Measurements from ENCODE around the gene VSIG4. TPM values are rescaled to one million over a fixed set of nuclear protein-coding genes. Genes with fewer than 3 reads are reported as not detected.

The VSIG4 gene
- total RNA-seq, 1 experiment from 2014 or later = not detected

DNA sequence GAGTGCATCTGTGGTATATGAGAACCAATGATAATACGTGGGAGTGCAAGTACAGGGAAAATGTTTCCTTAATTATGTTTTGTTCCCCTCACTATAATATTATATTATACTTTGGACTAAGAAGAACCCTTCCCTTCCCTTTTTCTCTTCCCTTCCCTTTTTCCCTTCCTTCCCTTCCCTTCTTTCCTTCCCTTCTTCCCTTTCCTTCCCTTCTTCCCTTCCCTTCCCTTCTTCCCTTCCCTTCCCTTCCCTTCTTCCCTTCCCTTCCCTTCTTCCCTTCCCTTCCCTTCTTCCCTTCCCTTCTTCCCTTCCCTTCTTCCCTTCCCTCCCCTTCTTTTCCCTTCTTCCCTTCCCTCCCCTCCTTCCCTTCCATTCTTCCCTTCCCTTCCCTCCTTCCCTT, 36.9 kb upstream of the VSIG4 start:
- Histone ChIP-seq H2BK5ac (ENCODE audit: insufficient read length, low read length) (no peak overlapping the region), H3K56ac (ENCODE audit: insufficient read length, low read depth, low read length) (no peak overlapping the region), H2AK5ac (ENCODE audit: insufficient read length, low read length) (no peak overlapping the region), H4K5ac (ENCODE audit: insufficient read length, low read depth, low read length) (no peak overlapping the region), H2AFZ (ENCODE audit: low read length) (no peak overlapping the region), H3K9me3 (ENCODE audit: control insufficient read depth, low read depth, low read length) (peaks cover 34% of the 10 kb centered on the region), H3T11ph (ENCODE audit: low read length) (no peak overlapping the region), H3K23ac (ENCODE audit: insufficient read length, low read depth, low read length) (no peak overlapping the region), H3K27ac (ENCODE audit: insufficient read length, low read depth, low read length) (no peak overlapping the region), H3K4ac (ENCODE audit: low read depth, low read length) (no peak overlapping the region), H2BK120ac (ENCODE audit: low read depth, low read length, poor library complexity, severe bottlenecking) (no peak overlapping the region), H3K79me2 (ENCODE audit: insufficient read depth, low read length) (no peaks in the 10 kb centered on the region), H4K20me1 (ENCODE audit: control insufficient read depth, insufficient read depth, insufficient read length) (no peaks in the 10 kb centered on the region), H3K18ac (ENCODE audit: insufficient read length, low read depth, low read length) (no peak overlapping the region), H4K91ac (ENCODE audit: insufficient read length, low read depth, low read length) (no peak overlapping the region), H2BK12ac (ENCODE audit: insufficient read length, low read depth, low read length) (no peak overlapping the region), H3K4me2 (ENCODE audit: insufficient read depth, insufficient read length, low read length) (no peak overlapping the region), H3K79me1 (ENCODE audit: insufficient read depth, low read depth, low read length, poor library complexity, severe bottlenecking) (no peaks in the 10 kb centered on the region), H3K4me1 (ENCODE audit: insufficient read depth, low read length) (no peaks in the 10 kb centered on the region), H4K8ac (replicated peaks; ENCODE audit: insufficient read length, low read depth, low read length) (no peak overlapping the region), H2BK20ac (ENCODE audit: low read depth, low read length, poor library complexity, severe bottlenecking) (no peak overlapping the region), H2BK15ac (ENCODE audit: low read depth, low read length) (no peak overlapping the region), H3K14ac (ENCODE audit: insufficient read depth, low read length) (no peak overlapping the region), H3K9ac (ENCODE audit: extremely low read depth, insufficient read length, low read length) (no peak overlapping the region), H3K27me3 (ENCODE audit: insufficient read depth, low read length) (no peaks in the 10 kb centered on the region), H3K23me2 (ENCODE audit: insufficient read length, low read depth, low read length, poor library complexity, severe bottlenecking) (no peaks in the 10 kb centered on the region)
- no peaks in the 10 kb centered on the region for H3K4me1 Mint-ChIP-seq
- H3K9me3 Mint-ChIP-seq = peaks cover 68 to 77% of the 10 kb centered on the region in 2 experiments
- no peak overlapping the region for H3K27ac Mint-ChIP-seq
- no peak overlapping the region for H3K4me3 Mint-ChIP-seq
- H3K36me3 Mint-ChIP-seq (ENCODE audit: insufficient read depth in 1 of 3, low read depth in 3 of 3) = peaks cover 5 to 10% (median 8%) of the 10 kb centered on the region in 3 experiments; a peak in 4 of 7 replicates
- WGBS (ENCODE audit: extremely low coverage, insufficient read length, low lambda C conversion rate) = no CpG with 5 or more reads among the region's 1 CpG
- TF ChIP-seq, protein P1, sequence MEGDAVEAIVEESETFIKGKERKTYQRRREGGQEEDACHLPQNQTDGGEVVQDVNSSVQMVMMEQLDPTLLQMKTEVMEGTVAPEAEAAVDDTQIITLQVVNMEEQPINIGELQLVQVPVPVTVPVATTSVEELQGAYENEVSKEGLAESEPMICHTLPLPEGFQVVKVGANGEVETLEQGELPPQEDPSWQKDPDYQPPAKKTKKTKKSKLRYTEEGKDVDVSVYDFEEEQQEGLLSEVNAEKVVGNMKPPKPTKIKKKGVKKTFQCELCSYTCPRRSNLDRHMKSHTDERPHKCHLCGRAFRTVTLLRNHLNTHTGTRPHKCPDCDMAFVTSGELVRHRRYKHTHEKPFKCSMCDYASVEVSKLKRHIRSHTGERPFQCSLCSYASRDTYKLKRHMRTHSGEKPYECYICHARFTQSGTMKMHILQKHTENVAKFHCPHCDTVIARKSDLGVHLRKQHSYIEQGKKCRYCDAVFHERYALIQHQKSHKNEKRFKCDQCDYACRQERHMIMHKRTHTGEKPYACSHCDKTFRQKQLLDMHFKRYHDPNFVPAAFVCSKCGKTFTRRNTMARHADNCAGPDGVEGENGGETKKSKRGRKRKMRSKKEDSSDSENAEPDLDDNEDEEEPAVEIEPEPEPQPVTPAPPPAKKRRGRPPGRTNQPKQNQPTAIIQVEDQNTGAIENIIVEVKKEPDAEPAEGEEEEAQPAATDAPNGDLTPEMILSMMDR (conservative IDR thresholded peaks at IDR 0.05) = no peak
- H3K27me3 Mint-ChIP-seq (ENCODE audit: low read depth) = no peaks in the 10 kb centered on the region; the same call in 1 of the 2 replicates
- DNase-seq = no peak
